Testis (tissue), 2 donors: ENCODE results near the gene PCBP3.

Source experiments
- CTCF ChIP-seq, 3 experiments: fragments of 450-650 bp in 2 of 3; fragments of 200-600 bp in 1 of 3; sonication (generic) in 1 of 3; IDR thresholded peaks; one replicate each; pipeline ENCODE4 v1.5.1; 2016 to 2019; ENCODE audit warnings: antibody characterized with exemption in 3 of 3, mild to moderate bottlenecking in 2 of 3, moderate library complexity in 1 of 3
- POLR2A ChIP-seq: fragments of 450-650 bp; IDR thresholded peaks from one replicate; pipeline ENCODE4 v1.6.1; 2017; ENCODE audit warnings: antibody characterized with exemption, mild to moderate bottlenecking, moderate library complexity

GRCh38 chr21:45747233-45747766 lies 103.8 kb downstream of the PCBP3 start:
- TF ChIP-seq CTCF (IDR thresholded peaks at IDR 0.05) (no peak), POLR2A (no peak)
